Right lobe of liver (tissue), 4 donors: ENCODE data around the gene MSL3.

Experiments
- POLR2A ChIP-seq: fragments of 450-650 bp; IDR thresholded peaks from one replicate; pipeline ENCODE4 v1.6.1; 2017; ENCODE audit warnings: antibody characterized with exemption, mild to moderate bottlenecking
- TF ChIP-seq, protein P1 (sequence below), 4 donors: fragments of 200-600 bp in 3 of 4; fragments of 450-650 bp in 1 of 4; IDR thresholded peaks; one replicate each; pipeline versions ENCODE4 v1.5.1 to v1.8.0; 2016 to 2022; ENCODE audit warnings: antibody characterized with exemption in 4 of 4, mild to moderate bottlenecking in 2 of 4
- donor health status: DM: no; HTN: no; CAD: no.
- donor health status: DM: no; HTN: no; CAD: no.
- donor health status: DM: no; HTN: yes; CAD: no.

DNA sequence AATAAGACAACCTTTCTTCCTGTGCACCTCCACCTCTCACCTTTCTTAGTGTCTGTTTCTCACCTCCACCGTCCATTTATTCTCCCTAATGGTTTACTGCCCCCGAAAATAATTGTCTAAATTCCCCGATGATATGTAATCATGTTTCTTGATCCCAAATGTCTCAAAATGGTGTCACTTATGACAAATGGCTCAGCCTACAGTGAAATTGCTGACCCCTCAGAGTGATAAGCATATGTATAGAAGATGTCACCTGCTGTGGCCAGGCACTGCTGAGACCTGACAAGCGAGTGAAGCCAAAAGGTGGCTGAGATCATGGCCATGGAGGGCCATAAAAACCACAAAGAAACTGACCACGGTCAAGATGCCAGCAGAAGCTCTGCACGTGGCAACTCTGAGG is 35.7 kb downstream of the MSL3 start:
- TF ChIP-seq, protein P1, sequence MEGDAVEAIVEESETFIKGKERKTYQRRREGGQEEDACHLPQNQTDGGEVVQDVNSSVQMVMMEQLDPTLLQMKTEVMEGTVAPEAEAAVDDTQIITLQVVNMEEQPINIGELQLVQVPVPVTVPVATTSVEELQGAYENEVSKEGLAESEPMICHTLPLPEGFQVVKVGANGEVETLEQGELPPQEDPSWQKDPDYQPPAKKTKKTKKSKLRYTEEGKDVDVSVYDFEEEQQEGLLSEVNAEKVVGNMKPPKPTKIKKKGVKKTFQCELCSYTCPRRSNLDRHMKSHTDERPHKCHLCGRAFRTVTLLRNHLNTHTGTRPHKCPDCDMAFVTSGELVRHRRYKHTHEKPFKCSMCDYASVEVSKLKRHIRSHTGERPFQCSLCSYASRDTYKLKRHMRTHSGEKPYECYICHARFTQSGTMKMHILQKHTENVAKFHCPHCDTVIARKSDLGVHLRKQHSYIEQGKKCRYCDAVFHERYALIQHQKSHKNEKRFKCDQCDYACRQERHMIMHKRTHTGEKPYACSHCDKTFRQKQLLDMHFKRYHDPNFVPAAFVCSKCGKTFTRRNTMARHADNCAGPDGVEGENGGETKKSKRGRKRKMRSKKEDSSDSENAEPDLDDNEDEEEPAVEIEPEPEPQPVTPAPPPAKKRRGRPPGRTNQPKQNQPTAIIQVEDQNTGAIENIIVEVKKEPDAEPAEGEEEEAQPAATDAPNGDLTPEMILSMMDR (IDR thresholded peaks at IDR 0.05), result no peak
- TF ChIP-seq POLR2A, result no peak
